ENCODE measurements around the gene LARP1. TPM values are rescaled to one million over a fixed set of nuclear protein-coding genes. Genes with fewer than 3 reads are reported as not detected.

The LARP1 gene
- total RNA-seq, 1 donor from 2014 or later: 231 TPM

GRCh38 chr5:154850255-154851062, 95.3 kb downstream of the LARP1 start, which contains the start of gene FAXDC2:
TSS of gene FAXDC2 (minus strand) at chr5:154850603. CDS start at chr5:154838178, 12,425 bp downstream.
- intact Hi-C loops (cut with micrococcal nuclease): no loop called here

DNA sequence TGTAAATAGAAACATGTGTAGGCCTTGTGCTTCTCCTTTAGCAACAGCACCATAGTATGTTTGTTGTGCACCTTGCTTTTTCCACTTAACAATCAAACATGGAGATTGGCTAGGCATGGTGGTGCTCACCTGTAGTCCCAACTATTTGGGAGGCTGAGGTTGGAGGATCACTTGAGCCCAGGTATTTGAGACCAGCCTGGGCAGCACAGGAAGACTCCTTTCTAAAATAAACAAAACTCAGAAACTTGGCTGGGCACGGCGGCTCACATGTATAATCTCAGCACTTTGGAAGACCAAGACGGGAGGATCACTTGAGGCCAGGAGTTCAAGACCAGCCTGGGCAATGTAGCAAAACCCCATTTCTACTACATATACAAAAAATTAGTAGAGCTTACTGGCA, 96.2 kb downstream of the LARP1 start:
- intact Hi-C loops (cut with micrococcal nuclease): no loop called here

GRCh38 chr5:154857530-154858296, 102.5 kb downstream of the LARP1 start:
- intact Hi-C loops (cut with micrococcal nuclease): loop anchor here (1.0 to 2.0 kb wide), 8 partner anchors 45 to 819 kb away; partner anchors contain the start of genes FAM114A2, GALNT10, LARP1 and MFAP3

GRCh38 chr5:154858297-154858971, 103.3 kb downstream of the LARP1 start, which contains the start of gene CNOT8:
TSS of gene CNOT8 (plus strand) at chr5:154858627. CDS start at chr5:154863279, 4,652 bp downstream.
- intact Hi-C loops (cut with micrococcal nuclease): loop anchor here (1.0 to 2.0 kb wide), 8 partner anchors 46 to 820 kb away; partner anchors contain the start of genes FAM114A2, GALNT10, LARP1 and MFAP3

- intact Hi-C loops (cut with micrococcal nuclease): loop anchor here (1.0 to 2.0 kb wide), 8 partner anchors 46 to 821 kb away; partner anchors contain the start of genes FAM114A2, GALNT10, LARP1 and MFAP3
Measured at GRCh38 chr5:154858972-154859871, 104.0 kb downstream of the LARP1 start.

- intact Hi-C loops (cut with micrococcal nuclease): no loop called here
Measured at GRCh38 chr5:154860123-154860522, 104.9 kb downstream of the LARP1 start.

- intact Hi-C loops (cut with micrococcal nuclease): no loop called here
Measured at GRCh38 chr5:154860765-154861164, 105.6 kb downstream of the LARP1 start.

- intact Hi-C loops (cut with micrococcal nuclease): no loop called here
Measured at GRCh38 chr5:154861946-154862345, 106.8 kb downstream of the LARP1 start.

GRCh38 chr5:154862766-154863165, 107.6 kb downstream of the LARP1 start:
- intact Hi-C loops (cut with micrococcal nuclease): no loop called here

GRCh38 chr5:154863291-154864080, 108.3 kb downstream of the LARP1 start:
- intact Hi-C loops (cut with micrococcal nuclease): no loop called here

GRCh38 chr5:154865466-154866184, 110.4 kb downstream of the LARP1 start:
- intact Hi-C loops (cut with micrococcal nuclease): no loop called here

- intact Hi-C loops (cut with micrococcal nuclease): no loop called here
Measured at GRCh38 chr5:154866841-154867240, 111.7 kb downstream of the LARP1 start.

Other genes with a start within 250 kb of the LARP1 start
- gene FAXDC2, start 95.2 kb downstream of the LARP1 start, total RNA-seq: 0.14 TPM in 1 of 2 replicates, not detected in the other
- gene CNOT8, start 103.2 kb downstream of the LARP1 start, total RNA-seq: 70.4 and 75.7 TPM in 2 replicates
- 19.4 and 20.4 TPM in 2 replicates for gene GEMIN5, start 182.8 kb downstream of the LARP1 start, total RNA-seq
- gene MRPL22, start 185.7 kb downstream of the LARP1 start, total RNA-seq: 57.0 and 58.8 TPM in 2 replicates

Measured in T-helper 2 cell treated with Interferon-gamma antibody and Interleukin-4, amounts not matched to agents 100 ng/mL and 5 ng/mL, for 36 hours (primary cell).